ENCODE data around the gene TAF4.
"Not testable (repeated sequence)": the region's sequence is repeated elsewhere in the genome, so short reads cannot be mapped to it uniquely, and the experiment has no call there.

The TAF4 gene

GRCh38 chr20:62085206-62085605 lies 19.5 kb upstream of the TAF4 start:
- no peak overlapping the region for H3K27ac ChIP-seq (ENCODE audit: low read depth, low read length)
- no peak overlapping the region for H3K9ac ChIP-seq (ENCODE audit: low read length)
- no peaks in the 10 kb centered on the region for H3K27me3 ChIP-seq (ENCODE audit: insufficient read depth, low read length, poor library complexity)
- H2AK5ac ChIP-seq (ENCODE audit: low read length), result no peak overlapping the region
- H3K4me1 ChIP-seq (ENCODE audit: control insufficient read depth, low read depth, low read length), result no peaks in the 10 kb centered on the region
- H2BK15ac ChIP-seq (replicated peaks; ENCODE audit: low read depth), result no peak overlapping the region
- no peak overlapping the region for H3K18ac ChIP-seq (ENCODE audit: low read length)
- no peak overlapping the region for H2BK5ac ChIP-seq (ENCODE audit: low read length)
- no peak overlapping the region for H2BK120ac ChIP-seq (ENCODE audit: low read depth, low read length)
- H4K8ac ChIP-seq (ENCODE audit: low read depth, low read length), result no peak overlapping the region
- no peak overlapping the region for H4K5ac ChIP-seq (ENCODE audit: low read length)
- H3K79me1 ChIP-seq (ENCODE audit: low read length), result no peaks in the 10 kb centered on the region
- H3K23ac ChIP-seq (ENCODE audit: low read length), result no peak overlapping the region
- no peak overlapping the region for H3K56ac ChIP-seq (ENCODE audit: low read length)
- WGBS (ENCODE audit: extremely low coverage, insufficient coverage, low lambda C conversion rate), result no CpG with 5 or more reads among the region's 9 CpGs
- no peak overlapping the region for H3K4ac ChIP-seq (ENCODE audit: low read depth, low read length)
- no peak overlapping the region for H3K4me2 ChIP-seq (ENCODE audit: low read length)
- no peaks in the 10 kb centered on the region for H3K79me2 ChIP-seq (ENCODE audit: control insufficient read depth, insufficient read depth, low read length)
- no peak for DNase-seq
- no peak overlapping the region for H3K4me3 ChIP-seq (ENCODE audit: low read length)
- no peaks in the 10 kb centered on the region for H3K36me3 ChIP-seq (ENCODE audit: control insufficient read depth, insufficient read depth, low read length)

DNA sequence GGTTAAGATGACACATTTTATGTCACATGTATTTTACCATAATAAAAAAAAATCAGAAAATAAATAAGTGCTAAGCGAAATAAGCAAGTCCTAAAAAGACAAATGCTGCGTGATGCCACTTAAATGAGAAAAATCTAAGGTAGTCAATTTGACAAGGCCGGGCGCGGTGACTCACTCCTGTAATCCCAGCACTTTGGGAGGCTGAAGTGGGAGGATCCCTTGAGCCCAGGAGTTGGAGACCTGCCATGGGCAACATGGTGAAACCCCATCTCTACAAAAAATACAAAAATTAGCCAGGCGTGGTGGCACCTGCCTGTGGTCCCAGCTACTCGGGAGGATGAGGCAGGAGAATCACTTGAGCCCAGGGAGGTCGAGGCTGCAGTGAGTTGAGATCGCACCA lies 18.5 kb upstream of the TAF4 start:
- H2BK5ac ChIP-seq (ENCODE audit: low read length); H3K79me1 ChIP-seq (ENCODE audit: low read length); H3K9ac ChIP-seq (ENCODE audit: low read length); H4K8ac ChIP-seq (ENCODE audit: low read depth, low read length); H3K4ac ChIP-seq (ENCODE audit: low read depth, low read length); H3K4me2 ChIP-seq (ENCODE audit: low read length); H2BK15ac ChIP-seq (replicated peaks; ENCODE audit: low read depth); H3K4me1 ChIP-seq (ENCODE audit: control insufficient read depth, low read depth, low read length); H2AK5ac ChIP-seq (ENCODE audit: low read length); H3K4me3 ChIP-seq (ENCODE audit: low read length); H3K23ac ChIP-seq (ENCODE audit: low read length); H3K56ac ChIP-seq (ENCODE audit: low read length); H3K18ac ChIP-seq (ENCODE audit: low read length); H4K5ac ChIP-seq (ENCODE audit: low read length); H3K27me3 ChIP-seq (ENCODE audit: insufficient read depth, low read length, poor library complexity); H3K79me2 ChIP-seq (ENCODE audit: control insufficient read depth, insufficient read depth, low read length); H3K36me3 ChIP-seq (ENCODE audit: control insufficient read depth, insufficient read depth, low read length); DNase-seq; H2BK120ac ChIP-seq (ENCODE audit: low read depth, low read length); H3K27ac ChIP-seq (ENCODE audit: low read depth, low read length): not testable (repeated sequence)
- WGBS (ENCODE audit: extremely low coverage, insufficient coverage, low lambda C conversion rate), result no CpG with 5 or more reads among the region's 9 CpGs

DNA sequence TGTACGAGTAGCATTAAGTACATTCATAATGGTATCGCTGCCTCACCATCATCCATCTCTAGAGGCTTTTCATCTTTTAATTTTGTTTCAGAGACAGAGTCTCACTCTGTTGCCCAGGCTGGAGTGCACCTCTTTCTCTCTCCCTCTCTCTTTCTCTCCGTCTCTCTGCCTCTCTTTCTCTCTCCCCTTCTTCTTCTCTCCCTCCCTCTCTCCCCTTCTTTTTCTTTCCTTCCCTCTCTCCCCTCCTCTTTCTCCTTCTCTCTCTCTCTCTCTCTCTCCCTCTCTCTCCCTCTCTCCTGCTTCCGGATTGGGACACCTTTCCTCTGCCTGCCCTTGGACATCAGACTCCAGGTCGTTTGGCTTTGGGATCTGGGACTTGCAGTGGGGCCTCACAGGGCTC lies 17.6 kb upstream of the TAF4 start:
- Histone ChIP-seq H2BK5ac (ENCODE audit: low read length) (no peak overlapping the region), H3K27ac (ENCODE audit: low read depth, low read length) (no peak overlapping the region), H4K5ac (ENCODE audit: low read length) (no peak overlapping the region), H3K4me3 (ENCODE audit: low read length) (no peak overlapping the region), H4K8ac (ENCODE audit: low read depth, low read length) (no peak overlapping the region), H2BK15ac (replicated peaks; ENCODE audit: low read depth) (no peak overlapping the region), H3K23ac (ENCODE audit: low read length) (no peak overlapping the region), H3K4ac (ENCODE audit: low read depth, low read length) (no peak overlapping the region), H3K36me3 (ENCODE audit: control insufficient read depth, insufficient read depth, low read length) (no peaks in the 10 kb centered on the region), H3K27me3 (ENCODE audit: insufficient read depth, low read length, poor library complexity) (no peaks in the 10 kb centered on the region), H3K79me1 (ENCODE audit: low read length) (no peaks in the 10 kb centered on the region), H2BK120ac (ENCODE audit: low read depth, low read length) (no peak overlapping the region), H3K18ac (ENCODE audit: low read length) (no peak overlapping the region), H3K79me2 (ENCODE audit: control insufficient read depth, insufficient read depth, low read length) (no peaks in the 10 kb centered on the region), H3K4me2 (ENCODE audit: low read length) (no peak overlapping the region), H3K4me1 (ENCODE audit: control insufficient read depth, low read depth, low read length) (no peaks in the 10 kb centered on the region), H3K9ac (ENCODE audit: low read length) (no peak overlapping the region), H2AK5ac (ENCODE audit: low read length) (no peak overlapping the region), H3K56ac (ENCODE audit: low read length) (no peak overlapping the region)
- DNase-seq, result no peak
- WGBS (ENCODE audit: extremely low coverage, insufficient coverage, low lambda C conversion rate), result no CpG with 5 or more reads among the region's 5 CpGs

- no peak overlapping the region for H2BK120ac ChIP-seq (ENCODE audit: low read depth, low read length)
- DNase-seq, result no peak
- no peaks in the 10 kb centered on the region for H3K36me3 ChIP-seq (ENCODE audit: control insufficient read depth, insufficient read depth, low read length)
- no peak overlapping the region for H2AK5ac ChIP-seq (ENCODE audit: low read length)
- no peak overlapping the region for H4K8ac ChIP-seq (ENCODE audit: low read depth, low read length)
- no peak overlapping the region for H3K18ac ChIP-seq (ENCODE audit: low read length)
- no peak overlapping the region for H3K4me2 ChIP-seq (ENCODE audit: low read length)
- H3K23ac ChIP-seq (ENCODE audit: low read length), result no peak overlapping the region
- no peaks in the 10 kb centered on the region for H3K4me1 ChIP-seq (ENCODE audit: control insufficient read depth, low read depth, low read length)
- no peak overlapping the region for H3K9ac ChIP-seq (ENCODE audit: low read length)
- H3K4ac ChIP-seq (ENCODE audit: low read depth, low read length), result no peak overlapping the region
- H3K79me1 ChIP-seq (ENCODE audit: low read length), result no peaks in the 10 kb centered on the region
- no peak overlapping the region for H3K56ac ChIP-seq (ENCODE audit: low read length)
- no peak overlapping the region for H2BK5ac ChIP-seq (ENCODE audit: low read length)
- H3K27me3 ChIP-seq (ENCODE audit: insufficient read depth, low read length, poor library complexity), result no peaks in the 10 kb centered on the region
- WGBS (ENCODE audit: extremely low coverage, insufficient coverage, low lambda C conversion rate), result no CpG with 5 or more reads among the region's 15 CpGs
- H3K79me2 ChIP-seq (ENCODE audit: control insufficient read depth, insufficient read depth, low read length), result no peaks in the 10 kb centered on the region
- H2BK15ac ChIP-seq (replicated peaks; ENCODE audit: low read depth), result no peak overlapping the region
- no peak overlapping the region for H4K5ac ChIP-seq (ENCODE audit: low read length)
- no peak overlapping the region for H3K4me3 ChIP-seq (ENCODE audit: low read length)
- H3K27ac ChIP-seq (ENCODE audit: low read depth, low read length), result no peak overlapping the region
Observed at GRCh38 chr20:62080249-62080990, 14.7 kb upstream of the TAF4 start.

DNA sequence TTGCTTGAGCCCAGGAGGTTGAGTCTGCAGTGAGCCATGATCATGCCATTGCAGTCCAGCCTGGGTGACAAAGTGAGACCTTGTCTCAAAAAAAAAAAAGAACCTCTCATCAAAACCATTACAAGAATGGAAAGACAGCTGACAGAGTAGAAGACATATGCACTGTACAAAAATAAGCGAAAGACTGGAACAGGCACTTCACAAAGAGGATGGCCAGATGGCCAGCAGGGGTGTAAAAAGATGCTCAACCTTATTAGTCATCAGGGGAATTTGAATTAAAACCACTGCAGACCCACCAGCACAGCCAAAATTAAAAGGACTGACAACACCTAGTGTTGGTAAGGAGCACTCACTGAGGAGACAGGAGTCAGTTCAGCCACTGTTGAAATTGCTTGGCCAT lies 13.5 kb upstream of the TAF4 start:
- Histone ChIP-seq H3K4me1 (ENCODE audit: control insufficient read depth, low read depth, low read length) (no peaks in the 10 kb centered on the region), H3K79me2 (ENCODE audit: control insufficient read depth, insufficient read depth, low read length) (no peaks in the 10 kb centered on the region), H3K4ac (ENCODE audit: low read depth, low read length) (no peak overlapping the region), H2AK5ac (ENCODE audit: low read length) (no peak overlapping the region), H3K9ac (ENCODE audit: low read length) (no peak overlapping the region), H3K23ac (ENCODE audit: low read length) (no peak overlapping the region), H3K36me3 (ENCODE audit: control insufficient read depth, insufficient read depth, low read length) (no peaks in the 10 kb centered on the region), H2BK120ac (ENCODE audit: low read depth, low read length) (no peak overlapping the region), H4K5ac (ENCODE audit: low read length) (no peak overlapping the region), H2BK5ac (ENCODE audit: low read length) (no peak overlapping the region), H3K27me3 (ENCODE audit: insufficient read depth, low read length, poor library complexity) (no peaks in the 10 kb centered on the region), H3K79me1 (ENCODE audit: low read length) (no peaks in the 10 kb centered on the region), H3K18ac (ENCODE audit: low read length) (no peak overlapping the region), H3K56ac (ENCODE audit: low read length) (no peak overlapping the region), H3K27ac (ENCODE audit: low read depth, low read length) (no peak overlapping the region), H4K8ac (ENCODE audit: low read depth, low read length) (no peak overlapping the region), H3K4me3 (ENCODE audit: low read length) (no peak overlapping the region), H2BK15ac (replicated peaks; ENCODE audit: low read depth) (no peak overlapping the region), H3K4me2 (ENCODE audit: low read length) (no peak overlapping the region)
- no CpG with 5 or more reads among the region's 1 CpG for WGBS (ENCODE audit: extremely low coverage, insufficient coverage, low lambda C conversion rate)
- DNase-seq, result no peak

DNA sequence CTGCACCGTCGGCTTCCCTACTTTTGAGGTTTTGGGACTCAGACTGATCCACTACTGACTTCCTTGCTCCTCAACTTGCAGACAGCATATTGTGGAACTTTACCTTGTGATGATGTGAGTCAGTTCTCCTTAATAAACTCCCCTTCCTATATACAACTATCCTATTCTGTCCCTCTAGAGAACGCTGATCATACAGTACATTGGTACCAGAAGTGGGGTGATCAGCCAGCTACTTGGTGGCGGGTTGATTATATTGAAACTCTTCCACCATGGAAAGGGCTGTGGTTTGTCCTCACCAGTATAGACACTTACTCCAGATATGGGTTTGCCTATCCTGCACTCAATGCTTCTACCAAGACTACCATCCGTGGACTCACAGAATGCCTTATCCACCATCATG lies 7.6 kb upstream of the TAF4 start:
- DNase-seq, result no peak
- H3K36me3 ChIP-seq (ENCODE audit: control insufficient read depth, insufficient read depth, low read length), result no peaks in the 10 kb centered on the region
- H3K27ac ChIP-seq (ENCODE audit: low read depth, low read length), result no peak overlapping the region
- H3K4me3 ChIP-seq (ENCODE audit: low read length), result no peak overlapping the region
- no peak overlapping the region for H4K5ac ChIP-seq (ENCODE audit: low read length)
- H3K4me2 ChIP-seq (ENCODE audit: low read length), result no peak overlapping the region
- WGBS (ENCODE audit: extremely low coverage, insufficient coverage, low lambda C conversion rate), result no CpG with 5 or more reads among the region's 5 CpGs
- H3K23ac ChIP-seq (ENCODE audit: low read length), result no peak overlapping the region
- no peaks in the 10 kb centered on the region for H3K4me1 ChIP-seq (ENCODE audit: control insufficient read depth, low read depth, low read length)
- no peak overlapping the region for H2BK15ac ChIP-seq (replicated peaks; ENCODE audit: low read depth)
- no peaks in the 10 kb centered on the region for H3K79me1 ChIP-seq (ENCODE audit: low read length)
- H2AK5ac ChIP-seq (ENCODE audit: low read length), result no peak overlapping the region
- H3K18ac ChIP-seq (ENCODE audit: low read length), result no peak overlapping the region
- no peak overlapping the region for H2BK5ac ChIP-seq (ENCODE audit: low read length)
- H3K4ac ChIP-seq (ENCODE audit: low read depth, low read length), result no peak overlapping the region
- no peak overlapping the region for H4K8ac ChIP-seq (ENCODE audit: low read depth, low read length)
- H3K27me3 ChIP-seq (ENCODE audit: insufficient read depth, low read length, poor library complexity), result no peaks in the 10 kb centered on the region
- no peak overlapping the region for H3K9ac ChIP-seq (ENCODE audit: low read length)
- H2BK120ac ChIP-seq (ENCODE audit: low read depth, low read length), result no peak overlapping the region
- H3K79me2 ChIP-seq (ENCODE audit: control insufficient read depth, insufficient read depth, low read length), result no peaks in the 10 kb centered on the region
- H3K56ac ChIP-seq (ENCODE audit: low read length), result no peak overlapping the region
